GM12878 (cell line): ENCODE data around the gene TTLL11.

ENCODE experiments used
- CBFB ChIP-seq: IDR thresholded peaks from 2 replicates; pipeline ENCODE4 v1.6.1; 2016; ENCODE audit warnings: antibody characterized with exemption, low read depth
- CHD4 ChIP-seq: fragments of 200-600 bp; sonication (generic); IDR thresholded peaks from 2 replicates; pipeline ENCODE4 v1.6.1; 2016; ENCODE audit warnings: mild to moderate bottlenecking
- CTCF ChIP-seq, 3 experiments: IDR thresholded peaks in 2 of 3; conservative IDR thresholded peaks in 1 of 3; 2 replicates each; pipeline ENCODE4 v1.5.1; 2011; ENCODE audit warnings: low read depth in 3 of 3, low read length in 3 of 3, mild to moderate bottlenecking in 3 of 3, control low read depth in 2 of 3, moderate library complexity in 2 of 3, inconsistent platforms in 1 of 3, mixed read lengths in 1 of 3; ENCODE audit not compliant: control insufficient read depth in 2 of 3, insufficient read depth in 1 of 3; ENCODE audit errors: extremely low read depth in 1 of 3
- EZH2 ChIP-seq: IDR thresholded peaks from 2 replicates; pipeline ENCODE4 v1.6.1; 2012; ENCODE audit warnings: low read depth, mild to moderate bottlenecking, control low read depth, inconsistent platforms, low read length, borderline replicate concordance; ENCODE audit not compliant: control insufficient read depth
- FOXM1 ChIP-seq: IDR thresholded peaks from 2 replicates; pipeline ENCODE4 v1.6.1; 2012; ENCODE audit warnings: low read depth, mild to moderate bottlenecking, inconsistent platforms, low read length, moderate library complexity
- NKRF ChIP-seq: fragments of 450-650 bp; conservative IDR thresholded peaks from 2 replicates; pipeline ENCODE4 v1.6.1; 2017; ENCODE audit warnings: mild to moderate bottlenecking, moderate library complexity
- NR2C2 ChIP-seq: IDR thresholded peaks from 2 replicates; pipeline ENCODE4 v1.6.1; 2011; ENCODE audit warnings: borderline replicate concordance, low read depth; ENCODE audit not compliant: control insufficient read depth, insufficient read length
- SMARCA5 ChIP-seq: fragments of 450-650 bp; IDR thresholded peaks from 2 replicates; pipeline ENCODE4 v1.6.1; 2017; ENCODE audit warnings: mild to moderate bottlenecking
- SUPT20H ChIP-seq: IDR thresholded peaks from 2 replicates; pipeline ENCODE4 v1.6.1; 2011; ENCODE audit warnings: low read depth, mild to moderate bottlenecking, low read length, moderate library complexity, borderline replicate concordance; ENCODE audit not compliant: control insufficient read depth
- TCF7 ChIP-seq: IDR thresholded peaks from 2 replicates; pipeline ENCODE4 v1.6.1; 2014; ENCODE audit warnings: antibody characterized with exemption, borderline replicate concordance

- TF ChIP-seq CBFB (no peak), CTCF (IDR thresholded peaks at IDR 0.05 in 2 of 3, conservative IDR thresholded peaks at IDR 0.05 in 1 of 3; ENCODE audit: control insufficient read depth in 2 of 3, extremely low read depth in 1 of 3, insufficient read depth in 1 of 3, low read depth in 3 of 3, low read length in 3 of 3) (no peak), EZH2 (no peak), NR2C2 (no peak), SUPT20H (no peak), SMARCA5 (no peak), NKRF (no peak), TCF7 (no peak), CHD4 (no peak), FOXM1 (no peak)
Measured at GRCh38 chr9:121917375-121918335, 175.5 kb downstream of the TTLL11 start.
